HepG2 (cell line): ENCODE data around the gene ARMH3. TPM values are rescaled to one million over a fixed set of nuclear protein-coding genes. Genes with fewer than 3 reads are reported as not detected.

Experiments used
- KDM5A ChIP-seq: fragments of 200-600 bp; sonication (generic); IDR thresholded peaks from 2 replicates; pipeline ENCODE4 v1.7.0; 2018; ENCODE audit warnings: antibody characterized with exemption, mild to moderate bottlenecking, low read length, borderline replicate concordance
- MAFG ChIP-seq: sonication (generic); formaldehyde crosslinking; IDR thresholded peaks from 2 replicates; pipeline ENCODE4 v1.5.1; 2020; ENCODE audit warnings: mild to moderate bottlenecking, missing genetic modification reagents
- MBD4 ChIP-seq: IDR thresholded peaks from 2 replicates; pipeline ENCODE4 v1.6.1; 2012; ENCODE audit warnings: low read length, inconsistent platforms, borderline replicate concordance
- PAF1 ChIP-seq: IDR thresholded peaks from 2 replicates; pipeline ENCODE4 v1.6.1; 2016; ENCODE audit warnings: missing genetic modification reagents, missing compliant biosample characterization
- PHF8 ChIP-seq: sonication (generic); formaldehyde crosslinking; IDR thresholded peaks from 2 replicates; pipeline ENCODE4 v1.5.0; 2020; ENCODE audit warnings: missing genetic modification reagents
- PLRG1 ChIP-seq: fragments of 450-650 bp; conservative IDR thresholded peaks from 2 replicates; pipeline ENCODE4 v1.6.1; 2016
- POLR2AphosphoS5 ChIP-seq: IDR thresholded peaks from 2 replicates; pipeline ENCODE4 v1.6.1; 2012; ENCODE audit warnings: low read depth, low read length
- PRMT3 ChIP-seq: sonication (generic); formaldehyde crosslinking; IDR thresholded peaks from 2 replicates; pipeline ENCODE4 v1.8.1; 2022; ENCODE audit warnings: low read depth, mild to moderate bottlenecking, moderate library complexity, missing genetic modification reagents, borderline replicate concordance
- RBFOX2 ChIP-seq: fragments of 200-400 bp; formaldehyde crosslinking; IDR thresholded peaks from 2 replicates; pipeline ENCODE4 v1.6.1; 2017; ENCODE audit warnings: low read depth, mild to moderate bottlenecking, low read length
- SP140L ChIP-seq: sonication (generic); formaldehyde crosslinking; IDR thresholded peaks from 2 replicates; pipeline ENCODE4 v1.4.0; 2020; ENCODE audit warnings: missing genetic modification reagents, borderline replicate concordance
- STAG1 ChIP-seq: sonication (generic); formaldehyde crosslinking; IDR thresholded peaks from 2 replicates; pipeline ENCODE4 v1.4.0; 2020; ENCODE audit warnings: missing genetic modification reagents
- TAF15 ChIP-seq: fragments of 200-400 bp; formaldehyde crosslinking; IDR thresholded peaks from one replicate; pipeline ENCODE4 v1.6.1; 2018; ENCODE audit warnings: mild to moderate bottlenecking, low read depth, low read length; ENCODE audit not compliant: poor library complexity, severe bottlenecking
- TP53 ChIP-seq: sonication (generic); formaldehyde crosslinking; conservative IDR thresholded peaks from 2 replicates; pipeline ENCODE4 v1.4.0; 2020; ENCODE audit warnings: missing genetic modification reagents
- ZBTB20 ChIP-seq: sonication (generic); formaldehyde crosslinking; IDR thresholded peaks from 2 replicates; pipeline ENCODE4 v1.8.1; 2023; ENCODE audit warnings: missing genetic modification reagents, low read depth, mild to moderate bottlenecking, borderline replicate concordance
- ZFAT ChIP-seq: sonication (generic); formaldehyde crosslinking; conservative IDR thresholded peaks from 2 replicates; pipeline ENCODE4 v1.8.1; 2023; ENCODE audit warnings: missing genetic modification reagents, inconsistent platforms
- ZNF17 ChIP-seq: sonication (generic); formaldehyde crosslinking; IDR thresholded peaks from 2 replicates; pipeline ENCODE4 v1.5.0; 2020; ENCODE audit warnings: mild to moderate bottlenecking, missing genetic modification reagents
- polyA plus RNA-seq, 8 experiments: library from polyadenylated mRNA; depleted of rRNA in 3 of 8; stranded (reverse) in 7 of 8; unstranded in 1 of 8; fragments of >200 nt; fragmentation: Illumina TruSeq in 4 of 8; extraction: Trizol in 4 of 8; gene quantifications; 2 replicates each; pipeline versions ENCODE4 v1.2.1 to v1.2.3, GENCODE V29; 2011 to 2016; ENCODE audit warnings: low read depth in 4 of 8, missing spikeins in 1 of 8, mixed read lengths in 1 of 8; ENCODE audit not compliant: insufficient read depth in 1 of 8
- total RNA-seq, 5 experiments: library from RNA; depleted of rRNA; stranded (reverse); fragments of >200 nt; fragmentation: Illumina TruSeq; extraction: Trizol; gene quantifications; 2 replicates each; pipeline ENCODE4 v1.2.3, GENCODE V29; 2016; ENCODE audit warnings: low read depth in 1 of 5
- TF ChIP-seq, protein P1 (sequence below): IDR thresholded peaks from 2 replicates; pipeline ENCODE4 v1.6.1; 2016; ENCODE audit warnings: low read depth, control low read depth
- TF ChIP-seq, protein P2 (sequence below): sonication (generic); formaldehyde crosslinking; IDR thresholded peaks from 2 replicates; pipeline ENCODE4 v1.5.1; 2020; ENCODE audit warnings: mild to moderate bottlenecking, missing genetic modification reagents, borderline replicate concordance
- TF ChIP-seq, protein P3 (sequence below): sonication (generic); formaldehyde crosslinking; IDR thresholded peaks from 2 replicates; pipeline ENCODE4 v1.5.1; 2020; ENCODE audit warnings: mild to moderate bottlenecking, missing genetic modification reagents, moderate library complexity

ARMH3 gene
- total and polyA plus RNA-seq, 2 of the 13 experiments (the other 11 are each of a cell fraction or from before 2014, with no cell fraction given), result 8.4 to 16.9 TPM

DNA sequence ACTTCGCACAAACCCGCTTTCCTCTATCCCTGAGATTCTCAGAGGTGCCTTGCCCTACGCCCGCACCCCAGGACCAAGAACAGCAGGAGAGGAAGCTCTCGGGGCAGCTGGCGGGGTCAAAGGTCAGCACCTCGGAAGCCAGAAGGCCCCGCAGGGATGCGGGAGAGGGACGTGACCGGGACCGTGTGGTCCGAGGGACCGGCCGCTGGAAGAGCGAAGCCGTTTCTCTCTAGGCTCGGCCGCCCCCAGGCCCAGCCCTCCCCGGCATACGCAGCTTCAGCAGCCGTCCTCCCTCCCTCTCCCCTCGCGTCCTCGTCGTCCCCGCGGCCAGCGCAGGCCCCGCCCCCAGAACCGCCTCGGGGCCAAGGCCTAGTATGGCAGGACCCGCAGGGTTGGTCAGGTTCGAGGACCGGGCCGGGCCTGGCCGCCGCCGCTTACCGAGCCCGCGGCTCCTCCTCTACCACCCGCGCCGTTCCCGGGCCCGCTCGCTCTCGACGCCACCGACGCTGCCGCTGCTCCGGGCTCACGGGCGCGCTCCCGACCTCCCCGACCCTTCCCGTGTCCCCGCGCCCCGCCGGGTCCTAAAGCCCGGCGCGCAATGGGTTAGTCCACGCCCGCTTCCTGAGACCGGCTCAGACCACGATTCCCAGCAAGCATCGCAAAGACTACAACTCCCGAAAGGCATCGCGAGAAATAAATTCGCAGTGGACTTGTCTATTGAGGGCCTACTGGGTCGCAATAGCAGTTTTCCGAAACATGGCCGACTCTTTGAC lies at the start of gene ARMH3 (continued):
- TF ChIP-seq ZBTB20 (CRISPR knock-in tag) (0 out of 2 replicates have a peak, but pooled peaks have one; percentile 21), ZFAT (no peak), STAG1 (no peak), PAF1 (no peak), MAFG (CRISPR knock-in tag) (no peak), TP53 (CRISPR knock-in tag) (no peak; the same call in 1 of the 2 replicates), ZNF17 (CRISPR knock-in tag) (no peak), RBFOX2 (peak; percentile 95), KDM5A (peak; percentile 59; the same call in 1 of the 2 replicates), TAF15 (peak; percentile 74), POLR2AphosphoS5 (peak; percentile 84), PRMT3 (CRISPR knock-in tag) (0 out of 2 replicates have a peak, but pooled peaks have one; percentile 57), PLRG1 (no peak), SP140L (peak; percentile 77; the same call in 1 of the 2 replicates), MBD4 (no peak), PHF8 (peak; percentile 95)
- TF ChIP-seq, protein P1, sequence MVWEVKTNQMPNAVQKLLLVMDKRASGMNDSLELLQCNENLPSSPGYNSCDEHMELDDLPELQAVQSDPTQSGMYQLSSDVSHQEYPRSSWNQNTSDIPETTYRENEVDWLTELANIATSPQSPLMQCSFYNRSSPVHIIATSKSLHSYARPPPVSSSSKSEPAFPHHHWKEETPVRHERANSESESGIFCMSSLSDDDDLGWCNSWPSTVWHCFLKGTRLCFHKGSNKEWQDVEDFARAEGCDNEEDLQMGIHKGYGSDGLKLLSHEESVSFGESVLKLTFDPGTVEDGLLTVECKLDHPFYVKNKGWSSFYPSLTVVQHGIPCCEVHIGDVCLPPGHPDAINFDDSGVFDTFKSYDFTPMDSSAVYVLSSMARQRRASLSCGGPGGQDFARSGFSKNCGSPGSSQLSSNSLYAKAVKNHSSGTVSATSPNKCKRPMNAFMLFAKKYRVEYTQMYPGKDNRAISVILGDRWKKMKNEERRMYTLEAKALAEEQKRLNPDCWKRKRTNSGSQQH (CRISPR knock-in tag), result peak; percentile 92; the same call in 1 of the 2 replicates
- TF ChIP-seq, protein P2, sequence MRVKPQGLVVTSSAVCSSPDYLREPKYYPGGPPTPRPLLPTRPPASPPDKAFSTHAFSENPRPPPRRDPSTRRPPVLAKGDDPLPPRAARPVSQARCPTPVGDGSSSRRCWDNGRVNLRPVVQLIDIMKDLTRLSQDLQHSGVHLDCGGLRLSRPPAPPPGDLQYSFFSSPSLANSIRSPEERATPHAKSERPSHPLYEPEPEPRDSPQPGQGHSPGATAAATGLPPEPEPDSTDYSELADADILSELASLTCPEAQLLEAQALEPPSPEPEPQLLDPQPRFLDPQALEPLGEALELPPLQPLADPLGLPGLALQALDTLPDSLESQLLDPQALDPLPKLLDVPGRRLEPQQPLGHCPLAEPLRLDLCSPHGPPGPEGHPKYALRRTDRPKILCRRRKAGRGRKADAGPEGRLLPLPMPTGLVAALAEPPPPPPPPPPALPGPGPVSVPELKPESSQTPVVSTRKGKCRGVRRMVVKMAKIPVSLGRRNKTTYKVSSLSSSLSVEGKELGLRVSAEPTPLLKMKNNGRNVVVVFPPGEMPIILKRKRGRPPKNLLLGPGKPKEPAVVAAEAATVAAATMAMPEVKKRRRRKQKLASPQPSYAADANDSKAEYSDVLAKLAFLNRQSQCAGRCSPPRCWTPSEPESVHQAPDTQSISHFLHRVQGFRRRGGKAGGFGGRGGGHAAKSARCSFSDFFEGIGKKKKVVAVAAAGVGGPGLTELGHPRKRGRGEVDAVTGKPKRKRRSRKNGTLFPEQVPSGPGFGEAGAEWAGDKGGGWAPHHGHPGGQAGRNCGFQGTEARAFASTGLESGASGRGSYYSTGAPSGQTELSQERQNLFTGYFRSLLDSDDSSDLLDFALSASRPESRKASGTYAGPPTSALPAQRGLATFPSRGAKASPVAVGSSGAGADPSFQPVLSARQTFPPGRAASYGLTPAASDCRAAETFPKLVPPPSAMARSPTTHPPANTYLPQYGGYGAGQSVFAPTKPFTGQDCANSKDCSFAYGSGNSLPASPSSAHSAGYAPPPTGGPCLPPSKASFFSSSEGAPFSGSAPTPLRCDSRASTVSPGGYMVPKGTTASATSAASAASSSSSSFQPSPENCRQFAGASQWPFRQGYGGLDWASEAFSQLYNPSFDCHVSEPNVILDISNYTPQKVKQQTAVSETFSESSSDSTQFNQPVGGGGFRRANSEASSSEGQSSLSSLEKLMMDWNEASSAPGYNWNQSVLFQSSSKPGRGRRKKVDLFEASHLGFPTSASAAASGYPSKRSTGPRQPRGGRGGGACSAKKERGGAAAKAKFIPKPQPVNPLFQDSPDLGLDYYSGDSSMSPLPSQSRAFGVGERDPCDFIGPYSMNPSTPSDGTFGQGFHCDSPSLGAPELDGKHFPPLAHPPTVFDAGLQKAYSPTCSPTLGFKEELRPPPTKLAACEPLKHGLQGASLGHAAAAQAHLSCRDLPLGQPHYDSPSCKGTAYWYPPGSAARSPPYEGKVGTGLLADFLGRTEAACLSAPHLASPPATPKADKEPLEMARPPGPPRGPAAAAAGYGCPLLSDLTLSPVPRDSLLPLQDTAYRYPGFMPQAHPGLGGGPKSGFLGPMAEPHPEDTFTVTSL, result peak; percentile 62; the same call in 1 of the 2 replicates
- TF ChIP-seq, protein P3, sequence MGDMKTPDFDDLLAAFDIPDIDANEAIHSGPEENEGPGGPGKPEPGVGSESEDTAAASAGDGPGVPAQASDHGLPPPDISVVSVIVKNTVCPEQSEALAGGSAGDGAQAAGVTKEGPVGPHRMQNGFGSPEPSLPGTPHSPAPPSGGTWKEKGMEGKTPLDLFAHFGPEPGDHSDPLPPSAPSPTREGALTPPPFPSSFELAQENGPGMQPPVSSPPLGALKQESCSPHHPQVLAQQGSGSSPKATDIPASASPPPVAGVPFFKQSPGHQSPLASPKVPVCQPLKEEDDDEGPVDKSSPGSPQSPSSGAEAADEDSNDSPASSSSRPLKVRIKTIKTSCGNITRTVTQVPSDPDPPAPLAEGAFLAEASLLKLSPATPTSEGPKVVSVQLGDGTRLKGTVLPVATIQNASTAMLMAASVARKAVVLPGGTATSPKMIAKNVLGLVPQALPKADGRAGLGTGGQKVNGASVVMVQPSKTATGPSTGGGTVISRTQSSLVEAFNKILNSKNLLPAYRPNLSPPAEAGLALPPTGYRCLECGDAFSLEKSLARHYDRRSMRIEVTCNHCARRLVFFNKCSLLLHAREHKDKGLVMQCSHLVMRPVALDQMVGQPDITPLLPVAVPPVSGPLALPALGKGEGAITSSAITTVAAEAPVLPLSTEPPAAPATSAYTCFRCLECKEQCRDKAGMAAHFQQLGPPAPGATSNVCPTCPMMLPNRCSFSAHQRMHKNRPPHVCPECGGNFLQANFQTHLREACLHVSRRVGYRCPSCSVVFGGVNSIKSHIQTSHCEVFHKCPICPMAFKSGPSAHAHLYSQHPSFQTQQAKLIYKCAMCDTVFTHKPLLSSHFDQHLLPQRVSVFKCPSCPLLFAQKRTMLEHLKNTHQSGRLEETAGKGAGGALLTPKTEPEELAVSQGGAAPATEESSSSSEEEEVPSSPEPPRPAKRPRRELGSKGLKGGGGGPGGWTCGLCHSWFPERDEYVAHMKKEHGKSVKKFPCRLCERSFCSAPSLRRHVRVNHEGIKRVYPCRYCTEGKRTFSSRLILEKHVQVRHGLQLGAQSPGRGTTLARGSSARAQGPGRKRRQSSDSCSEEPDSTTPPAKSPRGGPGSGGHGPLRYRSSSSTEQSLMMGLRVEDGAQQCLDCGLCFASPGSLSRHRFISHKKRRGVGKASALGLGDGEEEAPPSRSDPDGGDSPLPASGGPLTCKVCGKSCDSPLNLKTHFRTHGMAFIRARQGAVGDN, result peak; percentile 94
